Erythroblast (primary cell): ENCODE measurements around the gene APOL4.
"Not testable (repeated sequence)": the region's sequence is repeated elsewhere in the genome, so short reads cannot be mapped to it uniquely, and the experiment has no call there.

ENCODE experiments used
- DNase-seq, 2 experiments: peaks; one replicate each; lab custom pipeline; 2025; lab: John Stamatoyannopoulos, UW
- GATA1 ChIP-seq: IDR thresholded peaks from 2 replicates; pipeline ENCODE4 v1.6.1; 2011; ENCODE audit warnings: low read depth, mild to moderate bottlenecking, control low read depth, low read length, moderate library complexity
- POLR2A ChIP-seq: IDR thresholded peaks from 2 replicates; pipeline ENCODE4 v1.6.1; 2011; ENCODE audit warnings: mild to moderate bottlenecking, low read length

APOL4 gene

DNA sequence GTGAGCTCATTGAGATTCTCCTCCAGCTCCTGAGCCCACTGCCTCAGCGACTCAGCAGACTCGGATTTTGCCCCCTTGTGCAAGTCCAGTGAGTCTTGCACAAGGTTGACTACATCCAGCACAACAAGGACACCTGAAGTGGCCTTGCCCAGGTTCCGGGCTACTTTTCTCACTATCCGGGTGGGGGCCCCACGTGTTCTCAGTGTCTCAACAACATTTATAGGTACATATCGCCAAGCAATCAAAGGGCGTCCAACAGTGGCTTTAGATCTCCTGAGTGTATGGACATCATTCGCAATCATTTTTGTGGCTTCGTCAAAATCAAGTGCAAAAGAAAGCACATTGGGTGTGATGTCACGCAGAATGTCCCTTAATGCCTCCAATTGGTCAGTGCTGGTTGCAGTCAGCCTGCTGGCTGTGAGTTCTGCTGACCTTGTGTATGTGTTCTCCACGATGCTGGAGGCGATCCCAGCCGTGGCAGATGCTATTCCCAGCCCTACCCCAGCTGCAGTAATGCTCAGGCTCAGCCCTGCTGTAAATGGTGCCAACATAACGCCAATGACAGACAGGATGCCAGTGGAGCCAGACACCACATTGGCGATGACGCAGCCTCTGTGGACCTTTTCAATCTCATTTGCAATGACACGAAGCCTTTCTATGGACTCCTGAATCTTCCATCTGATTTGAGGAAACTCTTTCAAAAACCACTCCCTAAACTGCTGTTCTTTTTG lies 10.3 kb downstream of the APOL4 start:
- TF ChIP-seq POLR2A: peak; percentile 48
- TF ChIP-seq GATA1: no peak
- DNase-seq: no peak

DNA sequence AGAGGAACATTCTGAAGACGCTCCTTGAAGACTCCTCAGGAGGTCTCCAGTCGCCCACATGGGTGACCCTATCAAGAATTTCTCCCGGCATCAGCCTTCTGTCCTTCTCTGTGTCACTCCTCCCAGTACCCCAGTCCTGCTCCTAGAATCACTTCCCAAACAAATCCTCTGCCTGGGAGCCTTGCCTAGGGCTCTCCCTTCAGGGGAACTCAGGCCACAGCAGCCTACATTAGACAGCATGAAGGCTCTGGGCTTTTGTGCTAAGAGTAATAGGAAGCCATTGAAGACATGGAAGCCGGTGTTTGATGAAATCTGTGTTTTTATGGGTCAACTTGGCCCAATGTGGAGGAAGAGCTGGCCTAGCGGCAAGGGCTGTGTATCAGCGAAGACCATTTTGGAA lies 13.7 kb downstream of the APOL4 start:
- DNase-seq: not testable (repeated sequence)

DNA sequence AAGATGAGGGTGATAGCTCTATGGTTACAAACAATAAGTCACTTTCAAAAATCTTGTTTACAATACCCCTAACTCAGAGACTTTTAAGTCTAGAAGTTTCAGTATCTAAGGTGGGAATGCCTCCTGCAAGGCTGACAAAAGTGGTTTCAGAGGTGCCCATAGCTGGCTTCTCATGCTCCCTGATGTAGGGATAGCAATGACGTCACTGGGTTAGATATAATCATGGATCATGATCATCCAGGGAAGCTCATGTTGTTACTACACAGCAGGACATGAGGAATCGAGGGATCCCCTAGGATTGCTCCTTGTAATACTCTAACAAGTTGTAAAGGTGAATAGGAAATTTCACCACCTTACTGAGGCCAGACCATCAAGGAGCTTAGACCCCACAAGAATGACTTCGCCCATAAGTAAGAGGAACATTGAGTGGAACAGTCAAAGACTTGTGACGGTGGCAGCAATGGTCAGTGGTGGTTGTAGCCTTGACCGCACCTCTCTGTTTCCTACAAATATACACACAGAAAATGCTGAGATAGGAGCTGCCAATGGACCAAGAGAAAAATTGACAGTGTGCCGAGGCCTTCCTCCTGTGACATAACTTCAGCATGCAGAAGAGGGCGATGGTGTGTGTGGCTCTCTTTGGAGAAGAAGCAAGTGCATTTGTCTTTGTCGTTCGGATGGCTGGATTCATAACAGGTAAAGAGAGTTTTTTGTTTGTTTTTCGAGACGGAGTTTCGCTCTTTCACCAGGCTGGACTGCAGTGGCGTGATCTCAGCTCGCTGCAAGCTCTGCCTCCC lies 15.6 kb downstream of the APOL4 start:
- TF ChIP-seq POLR2A (no peak), GATA1 (no peak)
- peak in 1 of 2 experiments; percentile 21 for DNase-seq

DNA sequence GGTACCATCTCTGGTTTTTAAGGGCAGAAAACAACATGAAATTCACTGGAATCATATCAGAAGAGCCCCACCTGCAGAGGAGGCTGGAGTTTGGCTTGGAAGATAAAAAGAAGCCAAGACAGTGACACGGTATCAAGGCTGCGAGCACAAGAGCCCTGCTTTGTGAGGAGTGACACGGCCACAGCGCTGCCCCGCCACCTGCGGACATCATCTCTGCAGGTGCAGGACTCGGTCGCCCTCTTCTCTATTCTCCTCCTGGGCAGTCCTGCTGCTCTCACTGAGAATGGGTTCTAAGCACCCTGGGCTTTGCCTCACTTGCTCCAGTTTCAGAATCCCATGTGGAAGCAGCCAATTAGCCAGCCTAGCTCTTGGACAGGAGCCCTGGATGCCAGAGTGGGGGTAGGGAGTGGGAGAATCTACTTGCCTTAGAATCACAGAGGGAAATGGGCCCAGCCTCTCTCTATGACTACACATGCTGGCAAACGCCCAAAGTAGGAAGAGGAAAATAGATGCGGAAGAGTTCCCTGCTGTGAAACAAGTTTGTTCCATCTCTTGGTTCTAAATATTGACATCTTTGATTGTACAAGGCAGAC lies 17.1 kb downstream of the APOL4 start:
- TF ChIP-seq GATA1 (no peak), POLR2A (no peak)
- DNase-seq: peak; percentile 22 to 55

DNA sequence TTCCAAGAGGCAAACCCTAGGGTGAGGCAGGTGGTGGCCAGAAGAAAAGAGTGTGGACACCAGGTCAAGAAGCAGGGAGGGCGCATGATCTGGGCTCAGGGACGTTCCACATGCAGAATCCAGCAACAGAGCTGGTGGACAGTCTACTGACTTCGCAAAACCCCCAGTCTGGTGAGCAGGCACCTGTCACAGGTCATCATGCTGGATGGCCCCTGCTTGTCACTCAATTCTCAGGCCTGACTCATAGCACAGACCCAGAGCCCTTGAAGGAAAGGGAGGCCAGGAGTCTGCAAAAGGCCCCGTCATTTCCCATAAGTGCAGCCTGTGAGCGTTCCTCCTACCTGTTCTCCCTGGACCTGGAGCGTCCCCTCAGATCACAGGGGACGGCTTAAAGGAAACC lies 18.2 kb downstream of the APOL4 start:
- no peak for DNase-seq
- TF ChIP-seq GATA1 (no peak), POLR2A (no peak)

DNA sequence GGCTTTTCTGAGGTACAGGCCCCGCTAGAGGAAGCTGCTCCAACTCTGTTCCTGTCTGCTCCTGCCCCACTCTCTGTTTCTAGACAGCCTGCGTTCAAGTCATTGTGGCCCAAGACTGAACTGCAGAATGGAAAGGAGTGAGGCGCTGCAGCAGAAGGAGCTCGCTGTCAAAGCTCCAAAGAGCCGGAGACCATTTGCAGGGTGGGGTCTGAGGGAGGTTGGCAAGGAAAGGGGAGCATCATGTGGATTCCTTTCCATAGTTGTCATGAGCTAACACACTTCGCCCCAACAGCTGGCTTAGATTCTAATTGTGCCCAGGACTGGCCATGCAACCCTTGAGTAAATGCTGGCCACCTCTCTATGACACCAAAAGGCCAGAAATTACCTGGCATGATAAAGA lies 18.8 kb downstream of the APOL4 start:
- DNase-seq: no peak
- TF ChIP-seq POLR2A (no peak), GATA1 (no peak)

DNA sequence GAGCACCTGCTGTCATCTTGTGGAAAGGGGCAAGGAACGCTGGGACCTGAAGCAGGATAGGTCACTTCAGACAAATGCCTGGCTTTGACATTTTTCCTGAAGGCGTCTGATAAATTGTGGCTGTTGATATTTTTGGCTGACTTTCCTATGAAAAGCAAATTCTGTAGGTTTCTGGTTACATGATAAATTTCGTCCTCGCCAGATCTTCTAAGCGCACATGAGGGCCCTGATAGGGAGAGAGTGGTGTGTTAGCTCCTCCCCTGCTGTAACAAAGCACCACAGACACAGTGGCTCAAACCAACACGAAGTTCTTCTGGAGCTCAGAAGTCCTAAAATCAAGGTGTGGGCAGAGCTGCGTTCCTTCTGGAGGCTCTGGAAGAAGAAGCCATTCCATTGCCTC lies 19.6 kb downstream of the APOL4 start:
- peak; percentile 12 to 37 for DNase-seq
- peak; percentile 15 for TF ChIP-seq POLR2A
- no peak for TF ChIP-seq GATA1

DNA sequence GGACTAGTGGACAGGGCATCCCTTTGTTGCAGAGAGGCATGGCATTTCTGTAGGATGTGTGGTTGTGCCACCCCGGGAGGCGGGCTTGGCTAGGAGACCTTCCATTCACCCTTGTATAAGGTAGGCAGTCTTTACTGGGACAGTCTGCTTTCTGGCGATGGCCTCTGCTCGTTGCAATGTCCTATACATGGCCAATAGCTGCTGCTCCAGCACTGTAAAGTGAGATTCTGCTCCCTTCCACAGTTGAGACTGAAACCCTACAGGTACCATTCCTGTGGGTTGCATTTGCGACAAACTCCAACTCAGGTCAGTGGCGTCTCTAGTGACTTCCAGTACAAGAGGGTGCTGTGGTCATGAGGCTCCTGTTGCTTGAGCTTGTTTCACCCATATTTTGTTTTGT lies 20.7 kb downstream of the APOL4 start:
- TF ChIP-seq GATA1 (no peak), POLR2A (no peak)

DNA sequence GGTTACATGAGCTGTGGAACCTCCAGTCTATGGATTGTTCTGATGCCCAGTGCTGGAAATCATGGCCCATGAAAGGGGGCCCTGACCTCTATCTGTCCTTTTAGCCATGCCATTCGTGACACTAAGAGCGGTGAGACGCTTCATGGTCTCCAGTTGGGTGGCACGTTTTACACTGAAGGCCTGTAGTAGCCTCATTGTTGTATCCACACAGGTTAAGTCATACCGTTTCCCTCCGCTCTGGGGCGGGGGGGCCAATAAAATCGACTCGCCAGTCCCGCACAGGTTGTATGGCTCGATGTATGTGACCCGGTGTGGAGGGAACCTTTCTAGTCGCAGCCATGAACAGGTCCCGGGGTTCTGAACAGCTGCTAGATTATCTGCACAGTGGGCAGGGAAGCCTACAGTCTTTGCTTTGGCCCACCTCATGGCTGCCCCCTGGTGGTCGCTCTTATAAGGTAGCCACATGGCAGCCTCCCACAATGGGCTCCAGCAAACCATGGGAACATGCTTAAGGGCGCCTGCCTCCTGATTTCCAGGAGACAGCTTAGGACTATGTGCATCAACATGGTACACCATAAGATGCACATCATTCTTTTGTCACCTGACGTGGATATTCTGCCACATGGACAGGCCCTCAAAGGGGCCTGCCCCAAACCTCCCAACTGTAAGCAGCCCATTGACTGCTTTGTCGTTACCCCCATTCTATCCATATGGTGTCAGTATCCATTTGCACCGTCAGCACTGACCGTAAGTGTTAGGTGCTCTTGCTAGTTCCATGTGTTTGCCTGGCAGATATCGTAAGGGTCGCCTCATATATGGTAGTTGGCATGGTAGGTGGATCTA lies 21.4 kb downstream of the APOL4 start:
- TF ChIP-seq GATA1 (no peak), POLR2A (no peak)
- DNase-seq: peak; percentile 80 to 88

More for the DNA sequence above, 20.7 kb downstream of the APOL4 start:
- DNase-seq: no peak

DNA sequence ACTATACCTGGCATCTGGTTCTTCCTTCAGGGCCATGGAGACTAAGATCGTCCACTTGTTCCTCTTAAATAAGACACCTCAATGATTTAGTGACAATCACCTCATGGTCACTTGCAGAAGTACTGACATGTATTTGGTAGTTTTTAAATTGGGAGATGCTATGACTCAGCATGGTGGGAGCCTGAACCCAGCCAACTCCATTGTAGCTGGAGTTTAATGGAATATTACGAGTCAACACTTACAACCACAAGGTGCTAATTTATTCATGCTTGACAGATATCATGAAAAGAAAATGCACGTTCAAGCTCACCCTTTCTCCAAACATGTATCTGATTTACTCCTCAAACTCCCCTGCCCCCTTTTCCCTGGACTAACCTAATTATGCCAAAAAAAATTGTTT lies 24.4 kb downstream of the APOL4 start:
- TF ChIP-seq GATA1 (no peak), POLR2A (no peak)
- no peak for DNase-seq

DNA sequence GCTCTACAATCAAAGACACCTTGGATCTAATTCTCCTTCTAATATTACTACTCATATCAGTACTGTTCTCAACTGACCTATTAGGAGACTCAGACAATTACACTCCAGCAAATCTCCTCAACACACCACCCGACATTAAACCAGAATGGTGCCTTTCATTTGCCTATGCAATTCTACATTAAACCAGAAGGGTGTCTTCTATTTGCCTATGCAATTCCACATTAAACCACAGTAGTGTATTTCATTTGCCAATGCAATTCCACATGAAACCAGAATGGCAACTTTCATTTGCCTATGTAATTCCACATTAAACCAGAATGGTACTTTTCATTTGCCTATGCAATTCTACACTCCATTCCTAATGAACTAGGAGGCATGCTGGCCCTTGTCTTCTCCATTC lies 25.7 kb downstream of the APOL4 start:
- TF ChIP-seq GATA1: no peak
- no peak for TF ChIP-seq POLR2A
- no peak for DNase-seq

DNA sequence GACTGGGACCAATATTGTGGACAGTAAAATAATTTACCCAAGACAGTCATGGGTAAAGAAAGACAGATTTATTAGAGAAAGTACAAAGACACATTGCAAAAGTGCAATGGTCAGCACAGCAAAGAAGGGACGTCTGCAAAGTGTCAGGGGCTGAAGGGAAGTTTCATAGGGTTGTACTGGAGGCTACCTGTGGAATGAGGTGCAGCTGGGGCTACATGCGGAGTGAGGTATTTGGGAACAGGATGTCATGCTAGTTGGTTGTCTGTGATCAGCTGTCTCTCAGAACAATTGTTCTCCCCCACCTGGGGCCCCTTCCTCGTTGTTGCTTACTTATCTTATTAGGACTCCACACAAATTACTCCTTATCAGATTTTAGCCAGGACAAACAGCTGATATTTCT lies 29.7 kb downstream of the APOL4 start:
- TF ChIP-seq GATA1: no peak
- no peak for TF ChIP-seq POLR2A
- no peak for DNase-seq

DNA sequence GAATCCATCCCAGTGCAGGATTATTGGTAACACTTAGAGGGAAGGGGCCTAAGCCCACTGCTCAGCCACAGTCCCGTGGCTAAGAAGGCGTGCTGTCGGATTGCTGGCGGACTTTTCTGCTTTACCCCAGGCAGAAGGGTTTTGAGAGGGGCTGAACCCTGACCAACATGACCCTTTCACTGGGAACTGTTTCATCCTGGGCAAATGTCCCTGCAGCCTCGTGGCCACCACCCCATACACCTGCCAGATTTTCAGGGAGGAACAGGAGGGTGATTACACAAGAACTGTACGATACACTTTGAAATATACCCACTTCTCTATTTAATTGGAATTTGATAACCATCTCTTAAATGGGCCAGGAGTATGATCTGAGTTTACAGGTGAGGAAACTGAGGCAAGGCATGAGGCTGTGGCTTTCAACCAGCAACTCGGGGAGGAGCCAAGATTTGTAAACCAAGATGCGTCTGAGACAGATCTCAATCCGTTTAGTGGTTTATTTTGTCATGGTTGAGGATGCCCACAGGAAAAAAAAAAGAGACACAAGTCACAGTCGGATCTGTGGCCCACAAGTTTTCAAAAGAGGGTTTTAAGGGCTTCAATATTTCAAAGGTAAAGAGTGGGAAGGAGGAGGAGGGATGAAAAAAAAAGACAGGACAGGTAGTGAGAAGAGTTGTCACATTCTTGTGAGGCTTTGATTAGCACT lies 34.9 kb downstream of the APOL4 start:
- no peak for TF ChIP-seq GATA1
- no peak for TF ChIP-seq POLR2A
- no peak for DNase-seq
